ENCODE data around the gene PCDH18. TPM values are rescaled to one million over a fixed set of nuclear protein-coding genes. Genes with fewer than 3 reads are reported as not detected.
A peak's percentile ranks its signal among the peaks of the same experiment; 100 is the strongest.
"Not testable (repeated sequence)": the region's sequence is repeated elsewhere in the genome, so short reads cannot be mapped to it uniquely, and the experiment has no call there.

PCDH18 gene
- total RNA-seq, 1 experiment from 2014 or later: 19.0 TPM

DNA sequence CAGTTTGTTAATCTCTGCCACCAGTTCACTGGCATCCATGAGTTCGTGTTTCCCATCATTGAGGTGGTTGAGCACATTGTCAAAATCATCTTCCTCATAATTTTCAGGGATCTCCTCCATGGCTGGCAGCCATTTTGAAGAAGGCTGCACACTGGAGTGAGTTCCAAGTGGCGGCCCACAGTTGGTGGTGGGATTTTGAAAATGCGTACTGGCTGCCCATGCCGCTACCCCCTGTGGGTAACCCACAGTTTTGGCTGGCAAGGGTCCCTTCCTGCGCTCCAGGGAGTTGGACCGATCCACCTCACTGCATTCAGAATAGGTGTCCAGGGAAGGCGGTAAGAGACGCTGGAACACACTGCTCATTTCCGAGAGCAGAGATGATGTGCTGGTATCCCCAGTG, 11.2 kb downstream of the PCDH18 start:
- Histone ChIP-seq H3K4me3 (no peak overlapping the region), H3K9me3 (replicated peaks) (no peaks in the 10 kb centered on the region), H3K4me1 (replicated peaks) (peaks cover 13% of the 10 kb centered on the region), H3K27ac (no peak overlapping the region), H3K27me3 (replicated peaks) (no peaks in the 10 kb centered on the region), H3K36me3 (peaks cover 35% of the 10 kb centered on the region)
- no peak for DNase-seq (ENCODE audit: low read depth in 1 of 2, low spot score in 2 of 2)

DNA sequence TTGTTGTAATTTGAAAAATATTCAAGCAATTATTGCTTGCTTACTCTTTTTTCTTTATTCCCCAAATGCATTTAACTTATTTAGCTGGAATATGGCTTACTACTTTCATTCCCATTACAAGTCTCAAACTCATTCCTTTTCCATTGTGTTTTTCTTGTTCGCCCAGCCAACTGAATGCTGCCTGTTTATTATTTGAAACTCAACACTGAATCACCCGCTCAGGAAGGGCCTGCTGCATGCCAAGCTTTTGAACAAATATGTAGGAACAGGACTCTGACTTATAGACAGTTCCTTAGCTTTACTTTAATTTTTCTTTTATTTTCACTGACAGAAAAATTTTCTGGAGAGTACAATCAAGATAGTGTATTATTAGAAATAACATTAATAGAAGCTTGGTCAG, 12.9 kb downstream of the PCDH18 start:
- peak in 1 of 2 experiments; percentile 57 for DNase-seq (ENCODE audit: low read depth in 1 of 2, low spot score in 2 of 2)
- H3K4me1 ChIP-seq (replicated peaks): peaks cover 25% of the 10 kb centered on the region
- H3K4me3 ChIP-seq: no peak overlapping the region
- H3K27me3 ChIP-seq (replicated peaks): no peaks in the 10 kb centered on the region
- peak overlapping the region; percentile 38 for H3K27ac ChIP-seq
- H3K9me3 ChIP-seq (replicated peaks): no peaks in the 10 kb centered on the region
- peaks cover 24% of the 10 kb centered on the region for H3K36me3 ChIP-seq

DNA sequence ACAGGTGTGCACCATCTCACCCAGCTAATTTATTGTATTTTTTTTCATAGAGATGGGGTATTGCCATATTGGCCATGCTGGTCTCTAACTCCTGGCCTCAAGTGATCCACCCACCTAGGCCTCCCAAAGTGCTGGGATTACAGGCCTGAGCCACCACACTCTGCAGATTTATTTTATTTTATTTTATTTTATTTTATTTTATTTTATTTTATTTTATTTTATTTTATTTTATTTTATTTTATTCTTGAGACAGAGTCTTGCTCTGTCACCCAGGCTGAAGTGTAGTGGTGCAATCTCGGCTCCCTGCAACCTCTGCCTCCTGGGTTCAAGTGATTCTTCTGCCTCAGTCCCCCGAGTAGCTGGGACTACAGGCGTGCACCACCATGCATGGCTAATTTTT, 15.0 kb downstream of the PCDH18 start:
- DNase-seq (ENCODE audit: low read depth in 1 of 2, low spot score in 2 of 2); H3K27ac ChIP-seq; H3K27me3 ChIP-seq (replicated peaks); H3K9me3 ChIP-seq (replicated peaks); H3K4me3 ChIP-seq: not testable (repeated sequence)
- peaks cover 35% of the 10 kb centered on the region for H3K4me1 ChIP-seq (replicated peaks)
- H3K36me3 ChIP-seq: peaks cover 15% of the 10 kb centered on the region

DNA sequence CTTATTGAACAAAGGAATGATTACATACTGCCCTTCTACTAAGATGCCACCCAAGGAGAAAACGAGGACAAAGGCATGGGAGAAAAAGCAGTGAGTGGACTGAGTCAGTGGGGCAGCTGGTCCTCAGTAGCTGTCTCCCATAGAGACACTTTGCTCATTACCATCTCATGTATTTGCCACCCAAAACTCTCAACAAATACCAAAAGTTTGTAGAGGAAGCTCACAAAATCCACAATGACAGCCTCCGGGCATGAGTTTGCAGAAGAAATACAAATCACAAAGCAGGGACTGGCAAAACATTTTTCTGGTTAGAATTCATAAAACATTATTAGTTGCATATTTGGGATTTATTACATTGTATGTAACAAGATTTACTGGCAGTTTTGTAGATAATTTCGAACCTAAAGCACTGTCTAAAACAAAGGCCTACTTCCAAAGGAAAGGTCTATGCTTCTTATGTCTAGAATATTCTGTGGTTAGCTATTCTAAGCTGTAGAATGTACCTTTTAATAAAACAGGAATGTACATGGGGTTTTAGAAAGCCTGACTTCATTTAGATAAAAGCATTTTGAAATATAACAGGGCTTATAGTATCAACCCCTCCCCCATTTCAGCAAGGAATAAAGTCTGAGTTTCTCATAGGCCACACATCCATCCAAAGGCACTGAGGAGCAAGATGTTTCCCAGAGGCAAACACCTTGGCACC, 17.7 kb downstream of the PCDH18 start:
- DNase-seq (ENCODE audit: low read depth in 1 of 2, low spot score in 2 of 2): peak; percentile 62 to 65
- H3K9me3 ChIP-seq (replicated peaks): no peaks in the 10 kb centered on the region
- H3K27ac ChIP-seq: peak overlapping the region; percentile 54
- no peaks in the 10 kb centered on the region for H3K27me3 ChIP-seq (replicated peaks)
- no peak overlapping the region for H3K4me3 ChIP-seq
- H3K4me1 ChIP-seq (replicated peaks): peaks cover 54% of the 10 kb centered on the region
- H3K36me3 ChIP-seq: no peaks in the 10 kb centered on the region

DNA sequence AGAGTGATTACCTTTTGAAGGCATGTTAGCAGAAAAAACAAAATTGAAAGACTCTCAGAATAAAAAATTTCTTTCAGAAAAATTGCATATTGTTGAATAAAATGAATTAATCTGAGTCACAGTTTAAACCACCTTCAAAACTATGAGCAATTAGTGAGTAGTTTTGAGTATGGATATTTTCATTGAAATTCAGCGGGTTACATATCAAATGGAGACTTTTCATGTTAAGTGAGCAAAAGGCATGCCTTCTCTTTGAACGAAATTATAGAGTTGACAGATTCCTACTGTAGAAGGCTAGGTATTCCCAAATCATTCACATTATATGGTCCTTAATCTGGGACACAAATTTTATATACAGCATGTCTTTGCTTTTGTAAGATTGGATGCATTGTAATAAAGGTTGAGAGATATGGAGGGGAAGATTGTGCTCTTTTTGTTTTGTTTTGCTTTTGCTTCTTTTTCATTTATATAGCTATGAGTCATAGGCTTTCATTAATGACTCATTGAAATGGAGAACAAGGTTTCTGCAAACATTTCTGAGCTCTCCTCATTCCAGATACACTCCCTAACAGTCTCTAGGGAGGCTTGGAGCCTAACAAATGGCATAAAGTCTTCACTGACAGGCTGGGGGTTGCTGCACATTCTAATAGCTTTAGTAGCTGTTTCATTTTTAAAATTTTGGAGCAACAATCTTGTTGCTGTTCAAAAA, 21.6 kb downstream of the PCDH18 start:
- H3K4me3 ChIP-seq: no peak overlapping the region

DNA sequence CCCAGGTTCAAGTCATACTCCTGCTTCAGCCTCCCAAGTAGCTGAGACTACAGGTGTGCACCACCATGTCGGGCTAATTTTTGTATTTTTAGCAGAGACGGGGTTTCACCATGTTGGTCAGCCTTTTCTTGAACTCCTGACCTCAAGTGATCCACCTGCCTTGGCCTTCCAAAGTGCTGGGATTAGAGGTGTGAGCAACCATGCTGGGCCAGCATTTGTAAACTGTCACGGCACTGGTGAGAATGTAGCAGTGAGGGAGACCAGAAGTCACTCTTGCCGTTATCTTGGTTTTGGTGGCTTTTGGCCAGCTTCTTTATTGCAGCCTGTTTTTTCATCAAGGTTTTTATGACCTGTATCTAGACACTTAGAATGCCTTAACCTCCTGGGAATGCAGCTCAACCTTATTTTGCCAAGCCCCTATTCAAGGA, 22.4 kb downstream of the PCDH18 start:
- DNase-seq (ENCODE audit: low read depth in 1 of 2, low spot score in 2 of 2): no peak
- no peaks in the 10 kb centered on the region for H3K27me3 ChIP-seq (replicated peaks)
- H3K27ac ChIP-seq: 0 out of 2 replicates have a peak overlapping the region, but pooled peaks have one; percentile 52
- H3K4me1 ChIP-seq (replicated peaks): peaks cover 36% of the 10 kb centered on the region
- H3K4me3 ChIP-seq: no peak overlapping the region
- H3K9me3 ChIP-seq (replicated peaks): no peaks in the 10 kb centered on the region
- H3K36me3 ChIP-seq: no peaks in the 10 kb centered on the region

More for the DNA sequence above, 21.6 kb downstream of the PCDH18 start:
- DNase-seq (ENCODE audit: low read depth in 1 of 2, low spot score in 2 of 2): peak; percentile 62 to 83
- peaks cover 44% of the 10 kb centered on the region for H3K4me1 ChIP-seq (replicated peaks)
- H3K9me3 ChIP-seq (replicated peaks): no peaks in the 10 kb centered on the region
- H3K36me3 ChIP-seq: no peaks in the 10 kb centered on the region
- H3K27me3 ChIP-seq (replicated peaks): no peaks in the 10 kb centered on the region
- peak overlapping the region; percentile 52 for H3K27ac ChIP-seq

DNA sequence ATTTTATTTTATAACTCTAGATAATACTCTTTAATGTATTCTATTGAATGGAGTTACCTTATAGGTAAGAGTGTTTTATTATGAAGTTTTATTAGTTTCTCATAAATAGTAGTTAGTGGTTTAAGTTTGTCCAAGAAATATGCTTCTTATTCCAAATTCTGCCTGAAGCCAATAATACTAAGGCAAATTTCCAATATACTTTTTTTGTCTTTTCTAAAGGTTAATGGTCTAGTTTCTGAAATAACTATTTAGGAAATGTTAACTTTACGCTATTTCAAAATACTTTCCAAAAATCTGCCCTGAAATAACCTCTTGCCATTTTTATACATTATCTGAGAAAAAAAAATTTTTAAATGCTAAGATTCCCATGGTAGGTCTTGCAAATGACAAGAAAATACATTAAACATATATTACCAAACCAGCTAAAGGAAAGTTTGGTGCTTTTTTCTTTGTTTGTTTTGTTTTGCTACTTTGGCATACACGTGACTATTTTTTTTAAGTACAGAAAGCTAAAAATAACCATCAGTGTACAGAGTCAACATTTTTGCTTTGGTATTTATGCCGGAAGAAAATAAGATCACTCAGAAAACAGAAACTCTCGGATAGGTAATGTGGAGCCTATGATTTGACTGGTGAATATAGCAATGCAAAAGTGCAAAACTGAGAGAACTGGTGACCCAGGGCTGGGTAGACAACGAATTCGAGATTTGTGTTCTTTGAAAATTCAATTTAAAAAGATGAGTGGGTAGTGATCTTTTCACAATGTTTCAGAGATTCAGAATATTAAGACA, 29.8 kb downstream of the PCDH18 start:
- no peaks in the 10 kb centered on the region for H3K27me3 ChIP-seq (replicated peaks)
- no peaks in the 10 kb centered on the region for H3K4me1 ChIP-seq (replicated peaks)
- no peaks in the 10 kb centered on the region for H3K36me3 ChIP-seq
- no peaks in the 10 kb centered on the region for H3K9me3 ChIP-seq (replicated peaks)
- H3K4me3 ChIP-seq: no peak overlapping the region
- no peak overlapping the region for H3K27ac ChIP-seq
- no peak for DNase-seq (ENCODE audit: low read depth in 1 of 2, low spot score in 2 of 2)

DNA sequence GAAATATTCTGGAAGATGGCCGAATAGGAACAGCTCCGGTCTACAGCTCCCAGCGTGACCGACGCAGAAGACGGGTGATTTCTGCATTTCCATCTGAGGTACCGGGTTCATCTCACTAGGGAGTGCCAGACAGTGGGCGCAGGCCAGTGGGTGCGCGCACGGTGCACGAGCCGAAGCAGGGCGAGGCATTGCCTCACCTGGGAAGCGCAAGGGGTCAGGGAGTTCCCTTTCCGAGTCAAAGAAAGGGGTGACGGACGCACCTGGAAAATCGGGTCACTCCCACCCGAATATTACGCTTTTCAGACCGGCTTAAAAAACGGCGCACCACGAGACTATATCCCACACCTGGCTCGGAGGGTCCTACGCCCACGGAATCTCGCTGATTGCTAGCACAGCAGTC, 36.0 kb downstream of the PCDH18 start:
- H3K27ac ChIP-seq: not testable (repeated sequence)

DNA sequence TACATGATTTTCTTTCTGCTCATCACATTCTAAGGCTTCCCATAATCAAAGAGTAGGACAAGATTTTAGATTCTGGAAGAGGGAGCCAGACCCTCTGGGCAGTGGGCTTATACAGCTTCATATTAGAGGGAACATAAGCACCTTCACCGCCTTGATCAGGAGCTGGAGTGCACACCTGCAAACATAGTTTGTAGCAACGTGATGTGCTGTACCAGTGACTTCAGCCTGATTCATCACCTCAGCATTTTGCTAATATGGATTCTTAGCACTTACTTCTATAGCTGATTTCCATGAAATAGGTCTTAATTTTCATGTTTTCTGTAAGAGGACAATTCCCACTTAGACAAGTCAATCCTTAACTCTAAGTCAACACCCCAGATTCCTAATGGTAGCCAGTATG, 36.7 kb downstream of the PCDH18 start:
- H3K27ac ChIP-seq: no peak overlapping the region
- no peak for DNase-seq (ENCODE audit: low read depth in 1 of 2, low spot score in 2 of 2)
- no peaks in the 10 kb centered on the region for H3K36me3 ChIP-seq
- no peaks in the 10 kb centered on the region for H3K27me3 ChIP-seq (replicated peaks)
- no peaks in the 10 kb centered on the region for H3K4me1 ChIP-seq (replicated peaks)
- H3K9me3 ChIP-seq (replicated peaks): no peaks in the 10 kb centered on the region
- no peak overlapping the region for H3K4me3 ChIP-seq

More for the DNA sequence above, 36.0 kb downstream of the PCDH18 start:
- DNase-seq (ENCODE audit: low read depth in 1 of 2, low spot score in 2 of 2); H3K36me3 ChIP-seq; H3K4me1 ChIP-seq (replicated peaks); H3K4me3 ChIP-seq; H3K27me3 ChIP-seq (replicated peaks); H3K9me3 ChIP-seq (replicated peaks): not testable (repeated sequence)

DNA sequence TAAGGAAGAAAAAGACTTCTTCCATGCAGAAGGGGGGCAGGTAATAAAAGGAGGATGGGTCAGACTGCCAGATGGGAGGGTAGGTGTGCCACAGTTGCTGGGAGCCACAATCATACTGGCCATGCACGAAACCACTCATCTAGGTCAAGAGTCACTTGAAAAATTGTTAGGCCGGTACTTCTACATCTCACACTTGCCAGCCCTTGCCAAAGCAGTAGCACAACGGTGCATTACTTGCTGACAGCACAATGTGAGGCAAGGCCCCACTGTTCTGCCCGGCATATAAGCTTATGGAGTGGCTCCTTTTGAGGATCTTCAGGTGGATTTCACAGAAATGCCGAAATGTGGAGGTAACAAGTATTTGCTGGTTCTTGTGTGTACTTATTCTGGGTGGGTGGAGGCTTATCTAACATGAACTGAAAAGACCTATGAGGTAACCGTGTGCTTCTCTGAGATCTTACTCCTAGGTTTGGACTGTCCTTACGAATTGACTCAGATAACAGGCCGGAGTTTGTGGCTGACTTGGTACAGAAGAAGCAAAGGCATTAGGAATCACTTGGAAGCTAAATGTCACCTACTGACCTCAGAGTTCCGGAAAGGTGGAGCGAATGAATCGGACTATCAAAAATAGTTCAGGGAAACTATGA, 48.9 kb downstream of the PCDH18 start:
- not testable (repeated sequence) for H3K4me3 ChIP-seq; H3K36me3 ChIP-seq; DNase-seq (ENCODE audit: low read depth in 1 of 2, low spot score in 2 of 2); H3K27me3 ChIP-seq (replicated peaks); H3K9me3 ChIP-seq (replicated peaks); H3K27ac ChIP-seq; H3K4me1 ChIP-seq (replicated peaks)

DNA sequence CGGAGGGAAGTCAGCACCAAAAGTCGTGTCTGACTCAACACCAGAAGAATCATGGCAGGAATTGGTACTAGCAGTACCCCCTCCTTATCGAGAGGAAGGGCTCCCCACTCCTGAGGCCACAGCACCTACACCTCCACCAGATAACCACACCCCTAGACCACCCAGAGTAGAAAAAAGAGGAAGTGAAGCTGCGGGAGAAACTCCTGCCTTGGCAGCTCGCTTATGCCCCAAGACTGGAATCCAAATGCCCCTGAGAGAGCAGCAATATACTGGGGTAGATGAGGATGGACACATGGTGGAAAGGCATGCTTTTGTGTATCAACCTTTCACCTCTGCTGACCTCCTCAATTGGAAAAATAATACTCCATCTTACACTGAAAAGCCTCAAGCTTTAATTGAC, 52.6 kb downstream of the PCDH18 start:
- H3K36me3 ChIP-seq; H3K4me3 ChIP-seq; H3K27me3 ChIP-seq (replicated peaks); H3K9me3 ChIP-seq (replicated peaks); H3K4me1 ChIP-seq (replicated peaks); DNase-seq (ENCODE audit: low read depth in 1 of 2, low spot score in 2 of 2); H3K27ac ChIP-seq: not testable (repeated sequence)

DNA sequence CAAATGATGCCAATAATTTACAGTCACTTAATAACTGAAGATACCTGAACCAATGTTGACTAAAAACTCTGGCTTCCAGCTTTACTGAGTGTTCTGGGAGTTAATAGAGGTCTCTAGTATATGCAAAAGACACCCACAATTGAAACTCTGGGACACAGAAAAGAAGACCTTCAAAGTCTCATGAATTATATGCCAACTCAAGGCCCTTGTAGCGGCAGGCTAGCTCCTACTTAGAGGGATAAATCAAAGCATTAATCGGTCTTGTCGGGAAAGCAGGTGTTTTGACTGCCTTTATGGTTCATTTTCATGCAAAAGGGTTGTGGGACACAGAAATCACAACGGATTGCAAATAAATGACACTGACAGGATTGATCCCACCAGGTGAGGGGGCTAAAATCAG, 55.9 kb downstream of the PCDH18 start:
- DNase-seq (ENCODE audit: low read depth in 1 of 2, low spot score in 2 of 2): no peak
- Histone ChIP-seq H3K4me3 (no peak overlapping the region), H3K4me1 (replicated peaks) (no peaks in the 10 kb centered on the region), H3K27ac (no peak overlapping the region), H3K27me3 (replicated peaks) (no peaks in the 10 kb centered on the region), H3K9me3 (replicated peaks) (no peaks in the 10 kb centered on the region), H3K36me3 (no peaks in the 10 kb centered on the region)

DNA sequence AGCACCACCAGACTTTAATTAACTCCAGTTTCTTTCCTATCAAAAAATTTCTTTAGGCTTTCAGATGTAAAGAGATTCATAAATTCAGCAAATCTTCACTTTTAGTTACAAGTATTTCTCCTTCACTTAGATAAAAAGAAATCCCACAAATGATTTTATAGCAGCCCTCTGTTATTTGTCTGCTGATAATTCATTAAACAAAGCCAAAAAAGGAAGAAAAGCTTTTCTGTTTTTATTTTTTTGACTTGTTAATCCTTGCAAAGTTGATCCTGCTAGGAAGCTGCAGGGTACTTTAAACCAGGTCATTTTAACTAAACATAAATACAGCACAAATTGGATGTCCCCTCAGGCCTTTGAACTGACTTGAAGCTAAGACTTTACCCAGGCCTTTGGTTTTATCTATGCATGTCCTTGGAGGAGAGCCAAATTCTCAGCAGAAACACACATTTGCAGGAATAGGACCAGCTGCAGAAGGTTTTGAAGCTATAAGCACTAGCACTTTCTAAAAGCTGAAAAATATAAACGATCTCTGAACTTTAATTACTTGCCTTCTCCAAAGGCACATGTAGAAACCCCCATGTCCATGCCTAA, 57.5 kb downstream of the PCDH18 start:
- no peaks in the 10 kb centered on the region for H3K9me3 ChIP-seq (replicated peaks)
- no peak overlapping the region for H3K27ac ChIP-seq
- no peaks in the 10 kb centered on the region for H3K36me3 ChIP-seq
- no peak overlapping the region for H3K4me3 ChIP-seq
- H3K4me1 ChIP-seq (replicated peaks): no peaks in the 10 kb centered on the region
- no peaks in the 10 kb centered on the region for H3K27me3 ChIP-seq (replicated peaks)
- DNase-seq (ENCODE audit: low read depth in 1 of 2, low spot score in 2 of 2): no peak
